Measurements from ENCODE around the gene P2RY4.
"Not testable (repeated sequence)": the region's sequence is repeated elsewhere in the genome, so short reads cannot be mapped to it uniquely, and the experiment has no call there.

P2RY4 gene

DNA sequence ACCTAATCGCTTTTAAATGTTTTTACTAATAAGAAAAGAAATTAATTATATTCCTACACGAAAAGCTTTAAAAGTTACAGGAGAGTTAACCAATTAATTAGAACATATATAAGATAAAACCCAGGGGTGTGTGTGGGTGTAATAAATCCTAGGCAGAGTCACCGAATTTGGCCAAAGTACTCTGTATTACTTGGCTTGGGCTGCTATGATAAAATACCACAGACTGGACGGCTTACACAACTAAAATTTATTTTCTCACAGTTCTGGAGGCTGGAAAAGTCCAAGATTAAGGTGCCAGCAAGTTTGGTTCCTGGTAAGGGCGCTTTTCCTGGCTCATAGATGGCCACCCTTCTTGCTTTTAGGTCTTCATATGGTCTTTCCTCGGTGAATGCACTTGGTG lies 15.1 kb downstream of the P2RY4 start:
- in situ Hi-C loops (cut with MboI; ENCODE audit: low sequenced_read_pairs) = no loop called here

DNA sequence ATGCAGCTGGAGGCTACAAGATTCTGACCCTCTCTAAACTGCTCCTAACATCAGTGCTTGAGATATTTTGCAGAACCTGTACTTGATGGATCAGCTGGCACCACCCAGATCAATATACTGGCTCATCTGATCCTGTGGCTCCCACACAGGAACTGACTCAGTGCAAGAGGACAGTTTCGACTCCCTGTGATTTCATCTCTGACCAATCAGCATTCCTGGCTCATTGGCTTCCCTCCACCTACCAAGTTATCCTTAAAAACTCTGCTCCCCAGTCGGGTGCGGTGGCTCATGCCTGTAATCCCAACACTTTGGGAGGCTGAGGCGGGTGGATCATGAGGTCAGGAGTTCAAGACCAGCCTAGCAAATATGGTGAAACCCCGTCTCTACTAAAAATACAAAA lies 16.4 kb downstream of the P2RY4 start:
- in situ Hi-C loops (cut with MboI; ENCODE audit: low sequenced_read_pairs) = not testable (repeated sequence)

DNA sequence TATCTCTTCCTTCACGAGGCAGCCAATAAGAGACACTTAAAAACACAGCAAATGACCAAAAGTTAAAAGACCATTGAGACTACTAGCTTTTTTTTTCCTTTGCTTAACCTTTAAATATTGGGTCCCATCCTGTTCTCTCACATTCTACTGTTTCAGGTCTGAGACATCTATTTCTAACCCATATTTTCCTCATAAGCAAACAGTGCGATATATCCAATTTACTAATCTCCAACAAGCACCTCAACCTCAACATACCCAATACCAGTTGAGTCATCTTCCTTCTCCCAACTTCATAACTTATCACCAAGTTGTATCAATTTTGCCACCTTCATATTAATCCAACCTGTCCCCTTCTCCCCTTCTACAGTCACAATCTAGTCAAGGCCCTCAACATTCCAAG lies 18.5 kb downstream of the P2RY4 start:
- in situ Hi-C loops (cut with MboI; ENCODE audit: low sequenced_read_pairs) = no loop called here

DNA sequence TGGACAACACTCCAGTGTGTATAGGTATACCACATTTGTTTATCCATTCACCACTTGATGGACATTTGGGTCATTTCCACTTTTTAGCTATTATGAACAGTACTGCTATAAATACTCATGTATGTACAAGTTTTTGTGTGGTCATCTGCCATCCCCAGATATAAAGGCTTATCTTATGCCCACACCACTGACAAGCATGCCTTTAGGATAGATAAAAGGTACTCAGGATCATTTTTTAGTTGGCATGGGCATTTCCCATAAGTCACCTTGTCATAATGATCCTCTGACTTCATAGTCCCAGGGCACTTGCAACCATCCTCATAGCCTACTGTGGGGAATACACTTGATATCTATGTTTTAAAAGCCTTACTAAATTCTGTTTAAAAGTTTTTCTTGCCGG lies 19.3 kb downstream of the P2RY4 start:
- in situ Hi-C loops (cut with MboI; ENCODE audit: low sequenced_read_pairs) = no loop called here

DNA sequence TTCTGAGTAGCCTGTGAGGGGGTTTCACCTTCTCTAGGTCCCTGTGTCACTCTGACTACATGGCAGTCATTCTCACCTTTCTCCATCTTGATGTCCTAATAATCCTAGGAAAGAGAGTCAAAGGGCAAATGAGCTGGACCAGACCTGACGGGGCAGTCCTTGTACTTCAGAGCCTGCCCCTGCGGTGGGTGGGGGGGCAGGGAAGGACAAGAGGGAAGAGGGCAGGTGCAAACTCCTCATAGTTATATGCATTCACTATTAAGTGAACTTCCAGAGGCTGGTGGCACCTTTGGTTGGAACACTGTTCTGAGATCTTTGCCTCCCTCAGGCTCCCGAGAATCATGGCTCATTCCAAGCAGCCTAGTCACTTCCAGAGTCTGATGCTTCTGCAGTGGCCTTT lies 25.6 kb downstream of the P2RY4 start, which contains the start of gene AWAT1:
Gene AWAT1, plus strand, starts transcription at position 301 of the 400 bp plus-strand sequence. Its CDS starts 41 bp downstream, at position 342.
- in situ Hi-C loops (cut with MboI; ENCODE audit: low sequenced_read_pairs) = no loop called here

DNA sequence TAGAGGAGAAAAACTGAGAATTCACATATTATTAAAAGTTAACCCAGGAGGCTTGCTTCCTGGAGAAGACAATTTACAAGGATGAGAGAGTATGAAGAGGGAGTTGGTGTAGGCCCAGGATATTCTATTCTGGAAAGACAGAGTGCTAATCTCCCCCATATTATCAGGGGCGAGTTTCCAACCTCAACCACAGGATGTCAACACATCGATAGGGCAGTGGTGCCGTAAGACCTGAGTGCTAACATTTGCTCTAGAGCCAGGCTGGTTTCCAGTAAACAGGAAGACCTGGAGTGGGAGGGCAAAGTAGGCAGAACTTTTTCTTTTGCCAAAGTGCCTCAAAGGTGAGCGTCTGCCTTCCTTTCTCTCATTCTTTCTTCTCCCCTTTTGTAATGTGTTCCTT lies 28.3 kb downstream of the P2RY4 start:
- in situ Hi-C loops (cut with MboI; ENCODE audit: low sequenced_read_pairs) = no loop called here

DNA sequence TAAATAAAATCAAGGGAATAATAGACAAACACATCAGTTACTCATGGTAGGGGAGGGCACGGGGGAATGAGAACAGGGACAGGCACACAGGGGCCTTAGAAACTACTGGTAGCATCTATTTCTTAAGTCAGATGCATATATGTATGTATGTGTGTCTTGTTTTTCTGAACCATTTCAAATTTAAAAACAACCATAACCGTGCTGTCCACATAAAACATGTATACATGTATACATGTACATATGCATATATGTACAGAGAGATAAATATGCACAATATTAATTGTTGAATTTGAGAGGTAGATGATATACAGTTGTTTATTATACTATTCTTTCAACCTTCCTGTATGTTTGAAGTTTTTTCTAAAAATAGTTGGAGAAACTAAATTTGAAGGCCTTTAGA lies 33.3 kb downstream of the P2RY4 start:
- in situ Hi-C loops (cut with MboI; ENCODE audit: low sequenced_read_pairs) = no loop called here

DNA sequence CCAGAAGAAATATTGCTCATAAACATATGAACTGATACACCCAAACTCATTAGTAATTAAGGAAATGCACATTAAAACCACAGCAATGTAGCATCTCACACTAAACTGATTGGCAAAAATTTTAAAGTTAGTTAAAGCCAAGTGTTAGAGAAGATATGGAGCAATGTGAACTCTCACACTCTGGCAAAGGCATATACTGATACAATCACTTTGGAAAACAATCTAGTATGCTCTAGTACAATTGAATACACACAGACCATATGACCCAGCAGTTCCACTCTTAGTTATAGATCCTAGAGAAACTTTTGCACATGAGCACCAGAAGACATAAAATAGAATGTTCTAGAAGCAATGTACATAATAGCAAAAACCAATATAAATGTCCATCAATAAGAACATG lies 34.0 kb downstream of the P2RY4 start:
- in situ Hi-C loops (cut with MboI; ENCODE audit: low sequenced_read_pairs) = no loop called here

DNA sequence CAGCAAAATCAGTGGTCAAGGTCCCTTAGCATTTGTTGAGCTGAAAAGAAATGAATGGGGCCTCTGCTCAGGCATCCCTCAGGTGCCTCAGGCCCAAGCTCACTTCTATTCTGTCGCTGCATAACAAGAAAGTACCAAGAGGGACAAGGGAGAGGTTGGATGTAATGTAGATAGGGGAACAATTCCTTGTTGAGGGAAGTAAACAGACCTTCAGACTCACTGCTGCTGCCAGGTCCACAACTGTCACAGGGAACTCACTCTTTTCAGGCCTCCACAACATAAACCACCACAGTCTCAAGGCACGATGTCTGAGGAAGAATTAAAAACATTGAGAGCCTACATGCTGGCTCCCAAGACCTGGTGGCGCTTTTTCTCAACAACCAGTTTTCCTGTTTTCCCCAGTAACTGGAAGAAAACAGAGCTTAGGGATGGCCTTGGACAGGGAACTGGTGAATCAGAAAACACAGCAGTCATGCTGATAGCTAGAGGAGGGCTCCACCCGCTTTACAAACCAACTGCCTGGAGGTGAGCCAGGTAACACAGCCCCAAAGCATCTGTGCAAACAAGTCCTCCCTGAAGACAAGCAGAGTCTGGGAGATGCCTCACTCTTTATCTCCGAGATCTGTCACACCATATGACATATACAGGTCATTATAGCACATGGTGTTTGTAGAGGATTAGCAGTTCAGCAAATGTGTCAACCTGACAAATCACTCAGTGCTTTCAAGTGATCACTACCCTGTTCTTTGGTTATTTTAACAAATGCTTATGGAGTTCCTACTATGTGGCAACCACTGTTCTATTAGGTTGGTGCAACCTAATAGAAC lies 39.9 kb downstream of the P2RY4 start:
- in situ Hi-C loops (cut with MboI; ENCODE audit: low sequenced_read_pairs) = no loop called here

DNA sequence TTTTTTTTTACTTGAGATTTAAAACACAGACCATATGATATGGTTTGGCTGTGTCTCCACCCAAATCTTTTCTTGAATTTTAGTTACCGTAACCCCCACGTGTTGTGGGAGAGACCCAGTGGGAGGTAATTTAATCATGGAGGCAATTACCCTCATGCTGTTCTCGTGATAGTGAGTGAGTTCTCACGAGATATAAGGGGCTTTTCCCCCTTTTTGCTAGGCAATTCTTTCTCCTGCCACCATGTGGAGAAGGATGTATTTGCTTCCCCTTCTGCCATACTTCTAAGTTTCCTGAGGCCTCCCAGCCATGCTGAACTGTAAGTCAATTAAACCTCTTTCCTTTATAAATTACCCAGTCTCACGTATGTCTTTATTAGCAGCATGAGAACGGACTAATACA lies 50.4 kb downstream of the P2RY4 start:
- in situ Hi-C loops (cut with MboI; ENCODE audit: low sequenced_read_pairs) = not testable (repeated sequence)

DNA sequence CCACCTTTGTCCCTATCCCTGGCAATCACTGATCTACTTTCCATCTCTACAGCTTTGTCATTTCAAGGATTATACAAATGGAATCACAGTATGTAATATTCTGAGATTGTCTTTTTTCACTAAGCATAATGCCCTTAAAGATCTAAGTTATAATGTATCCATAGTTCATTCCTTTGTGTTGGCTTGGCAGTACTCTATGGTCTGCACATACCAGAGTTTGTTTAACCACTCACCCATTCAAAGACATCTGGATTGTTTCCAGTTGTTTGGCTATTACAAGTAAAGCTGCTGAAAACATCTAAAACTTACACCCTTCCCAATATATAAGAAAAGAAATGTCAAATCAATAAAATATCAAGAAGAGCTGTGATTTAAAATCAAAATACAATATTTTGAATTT lies 51.5 kb downstream of the P2RY4 start:
- in situ Hi-C loops (cut with MboI; ENCODE audit: low sequenced_read_pairs) = no loop called here

Measured in HL-60/S4 treated with retinoic acid at 250 ng/mL for 4 days and 3 days (cell line).